Progenitor cell of endocrine pancreas (in vitro differentiated cells): ENCODE results near the gene EDIL3. TPM values are rescaled to one million over a fixed set of nuclear protein-coding genes. Genes with fewer than 3 reads are reported as not detected.

Source experiments
- DNase-seq: peaks from one replicate; pipeline ENCODE4 v3.0.0; 2021; ENCODE audit warnings: low spot score; ENCODE audit not compliant: unreplicated experiment
- H3K27ac Mint-ChIP-seq: 2 replicates; pipeline ENCODE4 v1.8.0; 2021; ENCODE audit warnings: mild to moderate bottlenecking, moderate library complexity, mixed read lengths
- H3K27me3 Mint-ChIP-seq: 2 replicates; pipeline ENCODE4 v1.8.0; 2021; ENCODE audit warnings: mixed read lengths
- H3K36me3 Mint-ChIP-seq: 2 replicates; pipeline ENCODE4 v1.8.0; 2022; ENCODE audit warnings: mixed read lengths; ENCODE audit not compliant: insufficient read depth
- H3K4me1 Mint-ChIP-seq: 2 replicates; pipeline ENCODE4 v1.8.0; 2021; ENCODE audit warnings: low read depth, mixed read lengths
- H3K4me3 Mint-ChIP-seq: 2 replicates; pipeline ENCODE4 v1.8.0; 2021; ENCODE audit warnings: low read depth, mild to moderate bottlenecking, moderate library complexity, mixed read lengths
- H3K9me3 Mint-ChIP-seq: 2 replicates; pipeline ENCODE4 v1.8.0; 2021; ENCODE audit warnings: low read depth, mixed read lengths
- total RNA-seq: library from RNA; stranded (reverse); gene quantifications from 2 replicates; pipeline ENCODE4 v1.2.1, GENCODE V29; 2021
- TF ChIP-seq, protein P1 (sequence below): fragments of 200-600 bp; sonication (generic); IDR thresholded peaks from one replicate; pipeline ENCODE4 v1.5.0; 2021; ENCODE audit warnings: antibody characterized with exemption, mild to moderate bottlenecking; ENCODE audit not compliant: unreplicated experiment

The EDIL3 gene
- total RNA-seq, 1 donor from 2014 or later: 4.8 TPM

DNA sequence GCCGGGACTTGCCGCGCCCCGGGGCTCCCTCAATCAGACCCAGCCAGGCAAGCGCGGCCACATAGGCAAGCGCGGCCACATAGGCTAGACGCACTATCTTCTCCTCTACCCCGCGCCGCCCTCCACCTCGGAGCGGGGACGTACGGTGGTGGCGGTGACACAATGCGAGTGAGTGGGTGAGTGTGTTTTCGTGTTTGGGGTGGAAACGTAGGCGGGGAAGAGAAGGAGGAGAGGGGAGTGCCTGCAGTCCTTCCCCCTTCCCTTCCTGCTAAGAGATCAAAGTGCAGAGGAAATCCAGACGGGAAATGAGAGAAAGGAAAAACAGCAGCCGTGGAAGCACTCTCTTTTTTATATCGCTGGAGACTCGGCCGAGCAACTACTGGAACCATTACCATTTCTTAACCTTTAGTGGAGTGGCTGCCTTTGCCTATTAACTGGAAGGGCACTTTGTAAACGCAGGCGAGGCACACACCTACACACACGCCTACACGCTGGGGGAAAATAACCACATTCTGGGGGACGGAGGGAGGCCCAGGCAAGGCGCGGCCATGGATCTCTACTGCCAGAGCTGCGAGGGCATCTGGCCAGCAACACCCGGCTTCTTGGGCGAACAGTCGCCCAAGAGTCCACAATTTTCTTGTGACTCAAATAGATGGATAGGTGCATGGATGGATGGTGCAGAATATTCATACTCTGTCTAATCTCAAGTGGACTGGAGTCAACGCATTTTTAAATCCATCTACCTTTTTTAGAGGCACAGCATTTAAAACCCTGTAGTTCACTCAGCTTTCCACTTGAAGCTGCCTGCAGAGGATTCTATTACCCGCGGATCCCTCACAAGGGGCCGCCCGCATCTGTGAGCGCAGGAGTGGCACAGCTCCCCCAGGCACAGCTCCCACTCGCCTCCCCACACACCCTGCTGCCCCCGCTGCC is 2.1 kb downstream of the EDIL3 start:
- H3K9me3 Mint-ChIP-seq: no peaks in the 10 kb centered on the region
- peaks cover 57% of the 10 kb centered on the region for H3K27me3 Mint-ChIP-seq
- peak overlapping the region; percentile 90 for H3K27ac Mint-ChIP-seq
- peak; percentile 33 for DNase-seq
- peaks cover 16% of the 10 kb centered on the region for H3K4me1 Mint-ChIP-seq
- H3K36me3 Mint-ChIP-seq: no peaks in the 10 kb centered on the region
- H3K4me3 Mint-ChIP-seq: peak overlapping the region; percentile 84
- TF ChIP-seq, protein P1, sequence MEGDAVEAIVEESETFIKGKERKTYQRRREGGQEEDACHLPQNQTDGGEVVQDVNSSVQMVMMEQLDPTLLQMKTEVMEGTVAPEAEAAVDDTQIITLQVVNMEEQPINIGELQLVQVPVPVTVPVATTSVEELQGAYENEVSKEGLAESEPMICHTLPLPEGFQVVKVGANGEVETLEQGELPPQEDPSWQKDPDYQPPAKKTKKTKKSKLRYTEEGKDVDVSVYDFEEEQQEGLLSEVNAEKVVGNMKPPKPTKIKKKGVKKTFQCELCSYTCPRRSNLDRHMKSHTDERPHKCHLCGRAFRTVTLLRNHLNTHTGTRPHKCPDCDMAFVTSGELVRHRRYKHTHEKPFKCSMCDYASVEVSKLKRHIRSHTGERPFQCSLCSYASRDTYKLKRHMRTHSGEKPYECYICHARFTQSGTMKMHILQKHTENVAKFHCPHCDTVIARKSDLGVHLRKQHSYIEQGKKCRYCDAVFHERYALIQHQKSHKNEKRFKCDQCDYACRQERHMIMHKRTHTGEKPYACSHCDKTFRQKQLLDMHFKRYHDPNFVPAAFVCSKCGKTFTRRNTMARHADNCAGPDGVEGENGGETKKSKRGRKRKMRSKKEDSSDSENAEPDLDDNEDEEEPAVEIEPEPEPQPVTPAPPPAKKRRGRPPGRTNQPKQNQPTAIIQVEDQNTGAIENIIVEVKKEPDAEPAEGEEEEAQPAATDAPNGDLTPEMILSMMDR: no peak

DNA sequence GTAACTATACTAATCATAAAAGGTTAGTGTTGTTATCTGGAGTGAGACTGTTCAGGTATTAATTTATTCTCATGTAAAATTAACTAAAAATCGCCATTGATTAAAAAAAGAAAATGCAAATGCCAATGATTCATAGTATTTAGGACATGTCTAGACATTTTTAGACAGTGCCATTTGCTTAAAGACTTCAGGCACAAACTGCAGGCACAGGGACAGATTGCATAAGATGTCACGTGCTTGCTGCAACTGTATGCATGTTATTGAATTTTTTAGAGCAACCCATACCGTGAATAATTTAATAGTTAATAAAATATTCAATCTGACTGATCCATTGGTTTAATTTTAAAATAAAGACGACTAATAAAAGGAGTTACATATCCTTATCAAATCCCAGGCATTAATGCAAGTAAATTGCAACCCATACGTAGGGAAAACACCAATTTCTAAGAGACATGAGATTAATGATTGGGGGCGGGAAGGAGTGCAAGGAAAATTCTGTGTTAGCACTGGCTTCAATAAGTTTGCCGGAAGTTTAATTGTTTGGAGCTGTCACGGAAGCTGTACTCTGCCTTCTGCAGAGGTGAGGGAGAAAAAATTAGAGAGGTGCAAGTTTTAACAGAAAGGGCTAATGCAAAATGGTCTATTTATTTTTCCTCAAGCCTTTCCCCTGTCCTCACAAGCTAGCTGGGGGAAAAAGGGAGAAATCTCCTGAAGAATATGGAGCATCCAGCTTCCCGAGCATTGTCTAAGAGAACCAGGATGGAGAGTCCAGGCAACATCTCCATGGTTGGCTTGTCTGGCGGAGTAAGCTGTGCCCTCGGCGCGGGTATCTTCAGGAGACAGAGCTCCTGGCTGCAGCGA is 2.9 kb downstream of the EDIL3 start:
- Mint-ChIP-seq H3K27me3 (peaks cover 53% of the 10 kb centered on the region), H3K36me3 (no peaks in the 10 kb centered on the region), H3K4me3 (peak overlapping the region; percentile 84), H3K9me3 (no peaks in the 10 kb centered on the region), H3K4me1 (peaks cover 16% of the 10 kb centered on the region), H3K27ac (peak overlapping the region; percentile 90)
- no peak for DNase-seq
- TF ChIP-seq, protein P1: no peak

DNA sequence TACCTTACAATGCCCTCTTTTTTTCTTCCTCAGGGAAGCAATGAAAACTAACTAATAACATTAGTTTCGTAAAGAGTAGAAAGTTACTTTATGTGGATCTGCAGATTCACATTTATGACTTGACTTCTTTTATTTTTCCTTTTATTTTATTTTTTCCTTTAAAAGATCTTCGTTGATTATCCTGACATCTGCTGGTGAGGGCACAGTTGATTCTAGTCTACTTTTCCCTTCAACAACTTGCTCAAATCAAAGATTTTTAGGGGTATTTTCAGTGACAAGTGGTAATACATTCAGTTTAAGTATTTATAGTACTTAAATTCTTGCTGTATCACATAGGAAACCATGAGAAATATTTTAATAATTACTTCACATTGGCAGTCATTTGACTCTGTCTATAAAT is 4.9 kb downstream of the EDIL3 start:
- DNase-seq: no peak
- TF ChIP-seq, protein P1: no peak
- Mint-ChIP-seq H3K27ac (no peak overlapping the region), H3K9me3 (no peaks in the 10 kb centered on the region), H3K27me3 (peaks cover 33% of the 10 kb centered on the region), H3K36me3 (no peaks in the 10 kb centered on the region), H3K4me1 (peaks cover 13% of the 10 kb centered on the region), H3K4me3 (no peak overlapping the region)

DNA sequence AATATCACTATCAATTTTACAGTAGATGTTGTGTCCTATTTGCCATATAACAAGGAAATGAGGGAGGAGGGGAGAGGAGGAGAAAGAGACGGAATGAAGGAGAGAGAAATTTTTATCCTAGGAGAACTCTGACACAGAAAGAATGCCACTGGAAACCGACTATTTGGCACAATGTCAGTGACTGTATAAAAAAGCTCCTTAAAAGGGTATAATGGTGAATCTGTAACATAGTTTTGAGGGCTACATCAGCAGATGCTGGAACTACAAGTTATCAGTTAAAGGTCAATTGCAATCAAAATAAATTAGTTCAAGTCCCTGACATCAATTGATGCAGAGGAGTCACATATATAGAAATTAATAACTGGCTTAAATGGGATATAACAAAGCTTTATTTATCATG is 5.7 kb downstream of the EDIL3 start:
- Mint-ChIP-seq H3K36me3 (no peaks in the 10 kb centered on the region), H3K4me3 (no peak overlapping the region), H3K9me3 (no peaks in the 10 kb centered on the region), H3K27ac (no peak overlapping the region), H3K27me3 (peaks cover 29% of the 10 kb centered on the region), H3K4me1 (peaks cover 11% of the 10 kb centered on the region)
- DNase-seq: no peak
- TF ChIP-seq, protein P1: no peak

DNA sequence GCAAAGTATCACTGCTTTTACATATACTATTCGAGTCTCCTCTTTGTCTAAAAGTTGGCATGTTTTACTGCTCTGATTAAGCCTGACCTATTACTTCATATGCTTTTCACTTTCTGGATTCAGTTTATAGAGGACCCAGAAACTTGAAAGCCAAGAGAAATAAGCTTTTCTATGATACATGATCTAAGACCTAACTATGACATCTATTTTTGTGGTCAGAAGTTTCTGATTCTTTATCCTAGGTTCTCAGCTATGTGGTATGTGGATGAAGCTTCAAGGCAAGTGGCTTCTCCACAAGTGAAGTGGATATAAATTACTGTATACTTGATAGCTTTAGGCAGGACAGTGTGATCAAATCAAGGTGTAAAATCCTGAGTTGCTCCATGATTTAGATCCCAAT is 6.3 kb downstream of the EDIL3 start:
- Mint-ChIP-seq H3K36me3 (no peaks in the 10 kb centered on the region), H3K27me3 (peaks cover 24% of the 10 kb centered on the region), H3K27ac (no peak overlapping the region), H3K9me3 (no peaks in the 10 kb centered on the region), H3K4me1 (peaks cover 11% of the 10 kb centered on the region), H3K4me3 (no peak overlapping the region)
- TF ChIP-seq, protein P1: no peak
- DNase-seq: no peak
